ENCODE data around the gene PIEZO2. TPM values are rescaled to one million over a fixed set of nuclear protein-coding genes. Genes with fewer than 3 reads are reported as not detected.
A peak's percentile ranks its signal among the peaks of the same experiment; 100 is the strongest.

PIEZO2 gene
- total and polyA plus RNA-seq, 7 donors, result 0.03 to 0.64 (median 0.13) TPM

DNA sequence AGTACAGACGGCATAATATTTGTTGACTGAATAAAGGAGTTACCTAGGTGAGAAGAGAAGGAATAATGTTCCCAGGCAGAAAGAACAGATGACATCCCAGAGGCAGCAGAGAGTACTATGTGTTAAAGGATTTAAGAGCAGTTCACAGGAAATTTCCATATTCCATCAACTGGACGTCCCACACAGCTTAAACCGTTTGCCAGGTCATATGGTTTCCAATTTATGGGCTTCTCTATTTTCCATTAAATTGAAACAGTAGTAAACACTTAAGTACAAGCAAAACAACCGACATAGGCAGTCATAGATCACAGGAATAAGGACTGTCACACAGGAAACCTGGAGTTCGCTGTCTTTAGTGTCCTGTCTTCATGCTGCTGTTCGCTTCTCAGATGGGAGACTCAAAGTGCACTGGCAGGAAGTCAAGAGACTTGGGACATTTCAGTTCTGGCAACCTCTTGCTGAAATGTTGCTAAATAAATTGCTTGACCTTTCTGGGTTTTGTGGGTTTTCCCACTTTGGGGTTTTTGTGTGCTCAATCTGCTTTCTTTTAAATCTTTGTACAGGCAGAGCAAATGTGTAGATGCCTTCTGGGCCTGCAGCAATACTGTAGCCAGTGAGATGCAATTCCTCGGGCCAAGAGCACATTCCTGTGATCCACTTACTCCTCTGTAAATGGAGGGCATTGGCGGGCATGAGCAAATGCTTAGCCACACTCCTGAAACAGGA lies 5.8 kb upstream of the PIEZO2 start:
- TF ChIP-seq, protein P1, sequence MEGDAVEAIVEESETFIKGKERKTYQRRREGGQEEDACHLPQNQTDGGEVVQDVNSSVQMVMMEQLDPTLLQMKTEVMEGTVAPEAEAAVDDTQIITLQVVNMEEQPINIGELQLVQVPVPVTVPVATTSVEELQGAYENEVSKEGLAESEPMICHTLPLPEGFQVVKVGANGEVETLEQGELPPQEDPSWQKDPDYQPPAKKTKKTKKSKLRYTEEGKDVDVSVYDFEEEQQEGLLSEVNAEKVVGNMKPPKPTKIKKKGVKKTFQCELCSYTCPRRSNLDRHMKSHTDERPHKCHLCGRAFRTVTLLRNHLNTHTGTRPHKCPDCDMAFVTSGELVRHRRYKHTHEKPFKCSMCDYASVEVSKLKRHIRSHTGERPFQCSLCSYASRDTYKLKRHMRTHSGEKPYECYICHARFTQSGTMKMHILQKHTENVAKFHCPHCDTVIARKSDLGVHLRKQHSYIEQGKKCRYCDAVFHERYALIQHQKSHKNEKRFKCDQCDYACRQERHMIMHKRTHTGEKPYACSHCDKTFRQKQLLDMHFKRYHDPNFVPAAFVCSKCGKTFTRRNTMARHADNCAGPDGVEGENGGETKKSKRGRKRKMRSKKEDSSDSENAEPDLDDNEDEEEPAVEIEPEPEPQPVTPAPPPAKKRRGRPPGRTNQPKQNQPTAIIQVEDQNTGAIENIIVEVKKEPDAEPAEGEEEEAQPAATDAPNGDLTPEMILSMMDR (IDR thresholded peaks at IDR 0.05), result no peak
- H3K9me3 ChIP-seq, result no peaks in the 10 kb centered on the region
- intact Hi-C loops (cut with DNase I), result loop anchor here (2.0 to 5.0 kb wide), 3 partner anchors 303 to 598 kb away; no protein-coding TSS in a partner anchor
- ATAC-seq (no peak), DNase-seq (no peak)
- WGBS, 3 donors, result 67 to 76% (median 68%) methylated on average over 8 of the region's 8 CpGs
- no peak overlapping the region for H3K27ac ChIP-seq
- peaks cover 0 to 4% (median 2%) of the 10 kb centered on the region in 3 donors for H3K27me3 ChIP-seq (ENCODE audit: insufficient read depth in 3 of 3, low read length in 2 of 3)
- no peaks in the 10 kb centered on the region for H3K4me1 ChIP-seq
- H3K4me3 ChIP-seq, result no peak overlapping the region
- no peaks in the 10 kb centered on the region for H3K36me3 ChIP-seq (ENCODE audit: insufficient read depth in 1 of 2, low read depth in 1 of 2)

DNA sequence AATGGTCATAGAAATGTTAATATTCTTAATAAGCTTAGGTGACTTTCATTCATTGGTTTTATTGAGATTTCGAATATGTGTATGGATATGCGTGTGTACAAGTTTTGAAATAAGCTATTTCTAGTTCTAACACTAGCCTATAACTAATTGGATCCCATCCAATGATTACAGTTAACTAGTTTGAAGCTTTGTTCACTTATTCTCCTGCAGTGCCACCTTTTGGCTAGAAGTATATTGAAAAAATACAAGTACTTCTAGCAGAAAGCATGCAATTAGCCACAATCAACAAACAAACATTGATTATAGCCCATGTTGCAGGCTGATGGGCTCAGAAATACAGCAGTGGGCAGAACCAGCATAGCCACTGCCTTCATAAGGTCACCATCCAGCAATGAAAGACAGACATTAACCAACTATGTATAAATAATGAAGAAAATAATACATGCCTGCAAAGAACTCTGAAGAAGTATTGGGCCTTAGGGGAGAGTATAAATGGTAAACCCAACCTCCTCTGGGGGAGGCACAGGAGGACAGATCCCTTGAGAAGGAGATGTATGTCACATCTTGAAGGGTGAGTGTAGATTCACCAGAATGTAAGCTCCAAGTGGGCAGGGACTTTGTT lies 5.1 kb upstream of the PIEZO2 start:
- peaks cover 0 to 4% (median 3%) of the 10 kb centered on the region in 3 donors for H3K27me3 ChIP-seq (ENCODE audit: insufficient read depth in 3 of 3, low read length in 2 of 3)
- H3K9me3 ChIP-seq, result no peaks in the 10 kb centered on the region
- DNase-seq, result no peak
- TF ChIP-seq, protein P1 (IDR thresholded peaks at IDR 0.05), result peak; percentile 54
- 38 to 41% (median 40%) methylated on average over 2 of the region's 2 CpGs for whole genome bisulfite sequencing, 3 donors
- no peak overlapping the region for H3K4me3 ChIP-seq
- intact Hi-C loops (cut with DNase I), result loop anchor here (2.0 to 5.0 kb wide), 2 partner anchors 302 to 594 kb away; no protein-coding TSS in a partner anchor
- H3K36me3 ChIP-seq (ENCODE audit: insufficient read depth in 1 of 2, low read depth in 1 of 2), result no peaks in the 10 kb centered on the region
- no peaks in the 10 kb centered on the region for H3K4me1 ChIP-seq
- H3K27ac ChIP-seq, result no peak overlapping the region
- ATAC-seq, result peak in 1 of 4 donors; percentile 52

DNA sequence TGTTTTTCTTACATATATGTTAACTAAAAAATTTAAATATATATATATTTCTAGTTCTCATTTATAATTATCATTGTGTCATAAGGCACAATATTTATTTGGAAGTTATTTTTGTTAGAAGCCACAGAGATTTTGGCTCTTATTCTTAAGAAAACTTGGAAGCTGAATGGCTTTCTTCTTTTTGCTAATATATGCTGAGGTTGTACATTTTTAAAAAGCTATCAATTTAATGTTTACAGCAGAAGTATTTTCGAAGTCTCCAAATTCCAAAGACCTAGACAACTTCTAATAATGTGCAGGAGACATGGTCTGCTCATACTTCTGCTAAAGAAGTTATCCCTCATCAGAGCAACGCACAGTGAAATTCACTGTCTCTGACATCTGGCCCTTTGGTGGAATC lies 3.7 kb upstream of the PIEZO2 start:
- ATAC-seq (no peak), DNase-seq (no peak)
- H3K4me3 ChIP-seq, result no peak overlapping the region
- TF ChIP-seq, protein P1 (IDR thresholded peaks at IDR 0.05), result no peak
- H3K27me3 ChIP-seq (ENCODE audit: insufficient read depth in 3 of 3, low read length in 2 of 3), result peaks cover 0 to 17% (median 13%) of the 10 kb centered on the region in 3 donors
- no peaks in the 10 kb centered on the region for H3K9me3 ChIP-seq
- no peaks in the 10 kb centered on the region for H3K36me3 ChIP-seq (ENCODE audit: insufficient read depth in 1 of 2, low read depth in 1 of 2)
- H3K27ac ChIP-seq, result no peak overlapping the region
- intact Hi-C loops (cut with DNase I), result loop anchor here in 1 of 2 donors (5.0 kb wide), 1 partner anchor 301 kb away; no protein-coding TSS in a partner anchor
- no peaks in the 10 kb centered on the region for H3K4me1 ChIP-seq
- WGBS, 3 donors, result 78 to 82% (median 79%) methylated on average over 2 of the region's 2 CpGs

DNA sequence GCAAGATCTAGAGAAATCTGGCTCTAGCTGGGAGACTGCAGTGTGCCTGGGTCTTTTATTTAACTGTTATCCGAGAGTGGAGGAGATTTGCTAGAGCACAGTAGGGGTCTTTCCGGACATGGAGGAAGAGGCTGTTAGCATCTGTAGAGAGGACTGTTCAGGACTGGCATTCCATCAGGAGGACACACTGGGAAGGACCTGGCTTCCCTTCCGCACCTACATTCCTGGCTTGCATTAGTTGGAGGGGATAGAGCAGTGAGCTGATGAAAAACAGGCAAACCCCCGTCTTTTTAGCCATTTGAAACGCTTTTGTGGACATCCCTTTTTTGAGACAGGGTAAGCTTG lies 874 bp upstream of the PIEZO2 start:
- H3K36me3 ChIP-seq (ENCODE audit: insufficient read depth in 1 of 2, low read depth in 1 of 2), result no peaks in the 10 kb centered on the region
- 74 to 79% (median 79%) methylated on average over 5 of the region's 5 CpGs for WGBS, 3 donors
- H3K27me3 ChIP-seq (ENCODE audit: insufficient read depth in 3 of 3, low read length in 2 of 3), result peaks cover 0 to 31% (median 16%) of the 10 kb centered on the region in 3 donors

More for the DNA sequence above, 874 bp upstream of the PIEZO2 start:
- H3K27ac ChIP-seq, result no peak overlapping the region
- intact Hi-C loops (cut with DNase I), result loop anchor here in 1 of 2 donors (5.0 kb wide), 1 partner anchor 298 kb away; no protein-coding TSS in a partner anchor
- no peaks in the 10 kb centered on the region for H3K4me1 ChIP-seq
- no peak for DNase-seq
- H3K4me3 ChIP-seq, result peak overlapping the region; percentile 72
- TF ChIP-seq, protein P1 (IDR thresholded peaks at IDR 0.05), result no peak
- no peaks in the 10 kb centered on the region for H3K9me3 ChIP-seq
- no peak for ATAC-seq

Measured in psoas muscle (tissue), 8 donors.